SK-N-MC (cell line): Measurements from ENCODE around the gene DHFR.

Experiments
- DNase-seq: peaks from one replicate; pipeline ENCODE4 v3.0.0-alpha.2; 2011; ENCODE audit warnings: low read depth, low spot score
- H3K27ac ChIP-seq: fragments of 200-600 bp; sonication (generic); 2 replicates; pipeline ENCODE4 v1.5.1; 2016; ENCODE audit warnings: mixed run types
- H3K36me3 ChIP-seq: fragments of 200-600 bp; sonication (generic); 2 replicates; pipeline ENCODE4 v1.6.1; 2017; ENCODE audit warnings: antibody characterized with exemption, low read length, mixed read lengths; ENCODE audit not compliant: insufficient read depth
- H3K4me3 ChIP-seq: fragments of 200-600 bp; sonication (generic); 2 replicates; pipeline ENCODE4 v1.5.1; 2016
- H3K9ac ChIP-seq: fragments of 200-600 bp; sonication (generic); 2 replicates; pipeline ENCODE4 v1.8.0; 2017; ENCODE audit warnings: mixed run types, mixed read lengths; ENCODE audit not compliant: insufficient read length
- H3K9me3 ChIP-seq: fragments of 200-600 bp; sonication (generic); 2 replicates; pipeline ENCODE4 v1.6.1; 2017; ENCODE audit warnings: low read depth, mild to moderate bottlenecking, antibody characterized with exemption, low read length, moderate library complexity, mixed read lengths
- EZH2 ChIP-seq: fragments of 200-600 bp; sonication (generic); IDR thresholded peaks from one replicate; pipeline ENCODE4 v1.6.1; 2017; ENCODE audit warnings: antibody characterized with exemption
- FOXP2 ChIP-seq: optimal IDR thresholded peaks from 2 replicates; pipeline ENCODE3; 2011; ENCODE audit warnings: mild to moderate bottlenecking, moderate library complexity; ENCODE audit not compliant: insufficient read depth; ENCODE audit errors: extremely low read length, control extremely low read depth
- POLR2AphosphoS5 ChIP-seq: IDR thresholded peaks from 2 replicates; pipeline ENCODE4 v1.6.1; 2012; ENCODE audit warnings: mild to moderate bottlenecking, low read depth, low read length, borderline replicate concordance

DHFR gene

GRCh38 chr5:80577707-80578106, 77.1 kb downstream of the DHFR start:
- H3K27ac ChIP-seq = no peak overlapping the region
- TF ChIP-seq EZH2 (no peak), POLR2AphosphoS5 (no peak), FOXP2 (no peak)
- no peak for DNase-seq
- no peak overlapping the region for H3K9ac ChIP-seq
- no peaks in the 10 kb centered on the region for H3K36me3 ChIP-seq
- H3K9me3 ChIP-seq = no peaks in the 10 kb centered on the region
- H3K4me3 ChIP-seq = no peak overlapping the region

- TF ChIP-seq FOXP2 (no peak), EZH2 (no peak), POLR2AphosphoS5 (no peak)
- no peaks in the 10 kb centered on the region for H3K36me3 ChIP-seq
- no peak overlapping the region for H3K4me3 ChIP-seq
- no peak overlapping the region for H3K27ac ChIP-seq
- no peak for DNase-seq
- H3K9ac ChIP-seq = no peak overlapping the region
- no peaks in the 10 kb centered on the region for H3K9me3 ChIP-seq
Measured at GRCh38 chr5:80576383-80576782, 78.4 kb downstream of the DHFR start.
